ENCODE measurements around the gene EIF3F.

Gene EIF3F

DNA sequence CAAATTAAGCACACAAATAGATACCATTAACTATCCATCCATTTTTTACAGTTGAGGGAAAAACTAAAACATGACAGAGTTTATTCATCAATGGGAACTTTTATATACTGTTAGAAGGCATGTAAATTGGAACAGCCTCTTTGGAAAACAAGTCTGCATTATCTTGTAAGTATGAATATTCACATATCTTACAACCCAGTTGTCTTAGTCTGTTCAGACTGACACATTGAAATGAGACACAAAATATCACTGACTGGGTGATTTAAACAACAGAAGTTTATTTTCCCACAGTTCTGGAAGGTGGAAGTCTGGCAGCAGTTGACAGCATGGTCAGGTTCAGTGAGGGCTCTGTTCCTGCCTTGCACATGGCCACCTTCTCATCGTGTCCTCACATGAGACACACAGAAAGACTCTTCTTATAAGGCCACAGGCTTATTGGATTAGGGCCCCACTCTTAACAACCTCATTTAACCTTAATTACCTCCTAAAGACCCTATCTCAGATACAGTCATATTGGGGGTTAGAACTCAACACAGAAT, 5.4 kb upstream of the EIF3F start:
- TF ChIP-seq POLR2AphosphoS5 (IDR thresholded peaks at IDR 0.05; ENCODE audit: low read depth, low read length) (no peak), REST (IDR thresholded peaks at IDR 0.05; ENCODE audit: insufficient read depth in 1 of 2, low read depth in 2 of 2, low read length in 2 of 2) (no peak), FOXP2 (optimal IDR thresholded peaks at IDR 0.05; ENCODE audit: borderline replicate concordance, extremely low read depth, extremely low read length, insufficient read depth) (no peak), SIN3A (IDR thresholded peaks at IDR 0.05; ENCODE audit: borderline replicate concordance, insufficient read depth, low read length) (no peak), TAF1 (IDR thresholded peaks at IDR 0.05; ENCODE audit: borderline replicate concordance, insufficient read depth, low read length) (no peak)

DNA sequence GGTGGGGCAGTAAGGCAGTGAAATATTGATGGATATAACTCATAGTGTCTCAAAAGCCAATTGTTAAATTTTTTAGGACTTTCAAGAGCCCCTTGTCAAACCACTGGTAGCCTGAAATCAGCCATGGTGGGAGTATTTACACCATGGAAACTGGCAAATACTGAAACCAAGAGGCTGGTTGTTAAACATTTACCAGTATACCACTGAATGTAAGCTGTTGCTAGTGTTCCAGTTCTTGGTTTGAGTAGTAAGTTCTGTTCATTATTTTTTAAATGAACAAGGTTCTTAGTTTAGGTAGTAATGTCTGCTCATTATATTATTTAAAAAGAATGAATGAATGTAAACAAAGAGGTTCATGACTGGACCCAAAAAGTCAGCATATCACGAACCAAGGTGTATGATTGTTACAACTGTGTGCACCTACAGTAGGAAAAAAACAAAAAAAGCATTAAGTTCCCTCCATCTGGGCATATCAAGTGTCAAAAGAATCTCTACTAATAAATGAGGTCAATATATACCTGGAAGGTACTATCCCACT, 4.5 kb upstream of the EIF3F start:
- no peak for TF ChIP-seq POLR2AphosphoS5 (IDR thresholded peaks at IDR 0.05; ENCODE audit: low read depth, low read length)
- TF ChIP-seq FOXP2 (optimal IDR thresholded peaks at IDR 0.05; ENCODE audit: borderline replicate concordance, extremely low read depth, extremely low read length, insufficient read depth) = no peak
- TF ChIP-seq REST (IDR thresholded peaks at IDR 0.05; ENCODE audit: insufficient read depth in 1 of 2, low read depth in 2 of 2, low read length in 2 of 2) = no peak
- TF ChIP-seq TAF1 (IDR thresholded peaks at IDR 0.05; ENCODE audit: borderline replicate concordance, insufficient read depth, low read length) = no peak
- TF ChIP-seq SIN3A (IDR thresholded peaks at IDR 0.05; ENCODE audit: borderline replicate concordance, insufficient read depth, low read length) = no peak

DNA sequence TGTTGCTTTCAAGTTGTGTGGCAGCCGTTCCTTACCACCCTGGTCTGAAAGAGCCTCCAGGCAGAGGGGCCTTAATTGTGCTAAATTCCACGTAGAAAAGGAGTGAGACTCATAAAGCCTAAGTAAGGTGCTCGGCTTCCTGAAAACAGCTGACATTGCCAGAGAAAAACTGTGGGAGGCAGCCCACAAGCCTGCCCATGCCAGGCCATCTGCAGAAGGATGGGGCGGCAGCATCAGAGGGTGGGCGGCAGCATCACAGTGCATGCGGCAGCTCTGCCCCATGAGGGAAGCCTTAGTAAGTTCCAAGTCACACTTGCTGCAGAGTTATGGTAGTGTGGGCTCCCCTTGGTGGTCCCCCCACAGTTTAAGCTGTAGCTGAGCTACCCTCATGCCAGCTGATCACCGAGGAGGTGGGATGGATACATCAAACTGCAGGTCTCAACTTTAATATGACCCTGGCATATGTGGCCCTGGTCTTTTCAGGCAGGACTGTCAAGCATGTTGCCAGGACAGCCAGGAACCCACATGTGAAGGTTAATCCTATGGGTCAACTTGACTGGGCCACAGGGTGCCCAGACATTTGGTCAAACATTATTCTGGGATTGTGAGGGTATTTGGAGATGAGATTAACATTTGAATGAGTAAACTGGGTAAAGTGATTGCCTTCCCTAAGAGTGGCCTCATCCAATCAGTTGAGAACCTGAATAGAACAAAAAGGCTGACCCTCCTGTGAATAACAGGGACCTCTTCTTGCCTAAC, 3.1 kb upstream of the EIF3F start:
- TF ChIP-seq FOXP2 (optimal IDR thresholded peaks at IDR 0.05; ENCODE audit: borderline replicate concordance, extremely low read depth, extremely low read length, insufficient read depth) = no peak
- no peak for TF ChIP-seq TAF1 (IDR thresholded peaks at IDR 0.05; ENCODE audit: borderline replicate concordance, insufficient read depth, low read length)
- no peak for TF ChIP-seq REST (IDR thresholded peaks at IDR 0.05; ENCODE audit: insufficient read depth in 1 of 2, low read depth in 2 of 2, low read length in 2 of 2)
- no peak for TF ChIP-seq SIN3A (IDR thresholded peaks at IDR 0.05; ENCODE audit: borderline replicate concordance, insufficient read depth, low read length)
- no peak for TF ChIP-seq POLR2AphosphoS5 (IDR thresholded peaks at IDR 0.05; ENCODE audit: low read depth, low read length)

DNA sequence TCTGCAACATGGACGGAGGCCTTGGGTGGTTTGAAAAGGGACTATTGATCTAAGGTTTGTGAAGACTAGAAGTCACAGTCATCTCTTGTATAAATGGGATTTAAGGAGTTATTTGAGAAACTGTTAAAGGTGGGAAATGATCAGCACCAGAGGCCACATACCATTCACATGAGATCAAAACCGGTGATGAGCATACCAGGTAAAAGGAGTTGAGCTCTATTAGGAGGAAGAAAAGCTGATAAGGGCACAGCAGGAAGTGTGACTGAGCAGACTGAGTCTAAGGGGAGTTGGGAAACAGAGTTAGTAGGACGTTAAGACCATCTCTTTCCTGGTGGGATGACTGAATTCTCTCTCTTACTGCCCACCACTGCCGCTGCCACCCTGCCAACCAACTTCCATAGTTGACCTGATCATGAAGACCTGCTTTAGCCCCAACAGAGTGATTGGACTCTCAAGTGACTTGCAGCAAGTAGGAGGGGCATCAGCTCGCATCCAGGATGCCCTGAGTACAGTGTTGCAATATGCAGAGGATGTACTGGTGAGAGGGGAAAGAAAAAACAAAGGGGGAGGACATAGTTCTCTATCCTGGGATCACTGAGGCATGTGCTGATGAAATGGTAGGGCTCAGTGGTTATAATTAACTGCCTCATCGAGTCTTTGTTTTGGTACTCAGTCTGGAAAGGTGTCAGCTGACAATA, 7.6 kb downstream of the EIF3F start:
- TF ChIP-seq FOXP2 (optimal IDR thresholded peaks at IDR 0.05; ENCODE audit: borderline replicate concordance, extremely low read depth, extremely low read length, insufficient read depth) = no peak
- no peak for TF ChIP-seq SIN3A (IDR thresholded peaks at IDR 0.05; ENCODE audit: borderline replicate concordance, insufficient read depth, low read length)

GRCh38 chr11:7999795-8000194, 12.7 kb downstream of the EIF3F start:
- TF ChIP-seq TAF1 (IDR thresholded peaks at IDR 0.05; ENCODE audit: borderline replicate concordance, insufficient read depth, low read length) = no peak
- TF ChIP-seq FOXP2 (optimal IDR thresholded peaks at IDR 0.05; ENCODE audit: borderline replicate concordance, extremely low read depth, extremely low read length, insufficient read depth) = no peak
- TF ChIP-seq SIN3A (IDR thresholded peaks at IDR 0.05; ENCODE audit: borderline replicate concordance, insufficient read depth, low read length) = no peak

Measured in PFSK-1 (cell line).